RWPE1 (cell line): ENCODE results near the gene MS4A1.

Experiments
- CTCF ChIA-PET: fragments of 350-600 bp; sonication (Branson Sonifier 250); formaldehyde crosslinking; extraction: SDS; loops from one replicate; lab custom pipeline; 2021; lab: Yijun Ruan, JAX
- POLR2A ChIA-PET: fragments of 400-600 bp; formaldehyde crosslinking; extraction: SDS; loops from one replicate; lab custom pipeline; 2020; ENCODE audit warnings: antibody characterized with exemption; ENCODE audit not compliant: low non-redundant PET; lab: Yijun Ruan, JAX
- DNase-seq: peaks from one replicate; pipeline ENCODE4 v3.0.0; 2012; ENCODE audit warnings: low spot score
- H3K27ac ChIP-seq: fragments of 450-650 bp; 2 replicates; pipeline ENCODE4 v1.5.1; 2017
- CTCF ChIP-seq: fragments of 450-650 bp; conservative IDR thresholded peaks from 2 replicates; pipeline ENCODE4 v1.5.1; 2017; ENCODE audit warnings: low read depth, mild to moderate bottlenecking

MS4A1 gene

GRCh38 chr11:60511393-60511792, 55.7 kb downstream of the MS4A1 start:
- no peak overlapping the region for H3K27ac ChIP-seq
- ChIA-PET CTCF (no interaction called here), POLR2A (no interaction called here)
- DNase-seq = no peak
- TF ChIP-seq CTCF = no peak

GRCh38 chr11:60512651-60513225, 57.1 kb downstream of the MS4A1 start:
- no peak for DNase-seq
- POLR2A ChIA-PET = no interaction called here

GRCh38 chr11:60513496-60514460, 58.1 kb downstream of the MS4A1 start:
- H3K27ac ChIP-seq = no peak overlapping the region
- ChIA-PET CTCF (no interaction called here), POLR2A (no interaction called here)
- no peak for DNase-seq
- no peak for TF ChIP-seq CTCF

More at GRCh38 chr11:60512651-60513225, 57.1 kb downstream of the MS4A1 start:
- TF ChIP-seq CTCF = no peak
- H3K27ac ChIP-seq = no peak overlapping the region
- CTCF ChIA-PET = no interaction called here

GRCh38 chr11:60515144-60515855, 59.7 kb downstream of the MS4A1 start, which contains the start of gene MS4A13:
Gene MS4A13, plus strand, starts transcription at chr11:60515392. Its CDS starts 2,692 bp downstream, at chr11:60518084.
- TF ChIP-seq CTCF = no peak
- ChIA-PET POLR2A (no interaction called here), CTCF (no interaction called here)
- no peak within 1 kb of the TSS for H3K27ac ChIP-seq
- DNase-seq = no peak
